PC-9 (cell line): ENCODE data around the gene HDX. TPM values are rescaled to one million over a fixed set of nuclear protein-coding genes. Genes with fewer than 3 reads are reported as not detected.
A peak's percentile ranks its signal among the peaks of the same experiment; 100 is the strongest.

Source experiments
- BruUV-seq: library from RNA; stranded (reverse); fragments of 400-500 nt; replicated peaks from 2 replicates; lab custom pipeline; 2021; lab: Mats Ljungman, UMichigan
- CTCF ChIA-PET: fragments of 300-600 bp; sonication (Branson Sonifier 250); formaldehyde crosslinking; loops from one replicate; lab custom pipeline; 2022; ENCODE audit warnings: antibody characterized with exemption; lab: Charles Lee
- POLR2A ChIA-PET: fragments of 300-600 bp; sonication (Branson Sonifier 250); formaldehyde crosslinking; loops from one replicate; lab custom pipeline; 2022; ENCODE audit warnings: antibody characterized with exemption; ENCODE audit not compliant: unreplicated experiment; lab: Charles Lee
- DNase-seq, 2 experiments: peaks; one replicate each; pipeline versions ENCODE4 v3.0.0 to v3.0.0-alpha.2; 2015 to 2022; ENCODE audit warnings: mixed read lengths in 1 of 2
- H2AFZ ChIP-seq: fragments of 200-600 bp; sonication (generic); 2 replicates; pipeline ENCODE4 v1.8.1; 2017; ENCODE audit warnings: antibody characterized with exemption
- H3F3A ChIP-seq: fragments of 200-600 bp; sonication (generic); 2 replicates; pipeline ENCODE4 v1.8.1; 2017; ENCODE audit warnings: antibody characterized with exemption, mild to moderate bottlenecking, low read depth; ENCODE audit not compliant: insufficient read depth
- H3K27ac ChIP-seq: fragments of 200-600 bp; sonication (generic); 2 replicates; pipeline ENCODE4 v1.6.1; 2016; ENCODE audit warnings: mixed run types
- H3K27me3 ChIP-seq: fragments of 200-600 bp; sonication (generic); 2 replicates; pipeline ENCODE4 v1.6.1; 2016; ENCODE audit warnings: low read depth, mixed run types; ENCODE audit not compliant: insufficient read depth
- H3K36me3 ChIP-seq: fragments of 200-600 bp; sonication (generic); 2 replicates; pipeline ENCODE4 v1.6.1; 2016; ENCODE audit warnings: low read depth, mixed run types
- H3K4me1 ChIP-seq: fragments of 200-600 bp; sonication (generic); replicated peaks from 2 replicates; pipeline ENCODE4 v1.6.1; 2016; ENCODE audit warnings: mixed run types; ENCODE audit not compliant: insufficient read depth
- H3K4me2 ChIP-seq: fragments of 200-600 bp; sonication (generic); 2 replicates; pipeline ENCODE4 v1.6.1; 2017; ENCODE audit warnings: mixed run types
- H3K4me3 ChIP-seq: fragments of 200-600 bp; sonication (generic); 2 replicates; pipeline ENCODE4 v1.6.1; 2016; ENCODE audit warnings: mixed run types
- H3K79me2 ChIP-seq: fragments of 200-600 bp; sonication (generic); 2 replicates; pipeline ENCODE4 v1.6.1; 2017; ENCODE audit warnings: low read depth, mixed run types
- H3K9me2 ChIP-seq: fragments of 200-600 bp; sonication (generic); 2 replicates; pipeline ENCODE4 v1.8.1; 2017; ENCODE audit warnings: mild to moderate bottlenecking; ENCODE audit not compliant: insufficient read depth
- H3K9me3 ChIP-seq: fragments of 200-600 bp; sonication (generic); 2 replicates; pipeline ENCODE4 v1.8.1; 2016; ENCODE audit warnings: low read depth; ENCODE audit not compliant: insufficient read depth
- H4K20me1 ChIP-seq: fragments of 200-600 bp; sonication (generic); 2 replicates; pipeline ENCODE4 v1.8.1; 2017; ENCODE audit not compliant: insufficient read depth
- EZH2 ChIP-seq: fragments of 200-600 bp; sonication (generic); IDR thresholded peaks from 2 replicates; pipeline ENCODE4 v1.8.0; 2017; ENCODE audit warnings: antibody characterized with exemption, low read depth
- intact Hi-C: fragments of 100-400 bp; cut with micrococcal nuclease; formaldehyde crosslinking; loops from one replicate; pipeline ENCODE4 v1.10.0; 2022; ENCODE audit not compliant: unreplicated experiment
- total RNA-seq: library from RNA; stranded (reverse); gene quantifications from 2 replicates; pipeline ENCODE4 v1.2.3, GENCODE V29; 2021
- TF ChIP-seq, protein P1 (sequence below): fragments of 200-600 bp; sonication (generic); conservative IDR thresholded peaks from 2 replicates; pipeline ENCODE4 v1.6.1; 2017; ENCODE audit warnings: mixed run types, antibody characterized with exemption, mild to moderate bottlenecking, moderate library complexity

Gene HDX
- total RNA-seq, 1 experiment from 2014 or later: 1.1 TPM

DNA sequence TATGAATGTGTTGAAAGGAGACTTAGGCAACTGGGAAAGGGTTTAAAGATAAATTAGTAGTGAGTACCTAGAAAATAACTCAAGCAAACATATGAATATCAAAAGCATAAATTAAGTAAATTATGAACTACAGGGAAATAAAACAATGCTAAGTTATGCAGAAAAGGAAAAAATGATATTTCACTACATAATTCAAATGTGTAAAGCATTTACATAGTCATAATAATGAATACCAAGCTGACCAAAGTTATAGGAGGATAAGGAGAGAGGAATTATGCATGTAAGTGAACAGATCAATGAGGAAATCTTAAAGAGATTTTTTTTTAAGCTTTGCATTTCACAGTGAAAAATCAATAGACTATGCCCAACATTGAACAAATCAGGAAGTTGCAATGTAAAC, 145.0 kb downstream of the HDX start:
- Histone ChIP-seq H2AFZ (no peak overlapping the region), H3F3A (no peaks in the 10 kb centered on the region), H3K4me2 (no peak overlapping the region), H3K27me3 (no peaks in the 10 kb centered on the region), H3K9me3 (no peaks in the 10 kb centered on the region), H3K79me2 (no peaks in the 10 kb centered on the region), H4K20me1 (no peaks in the 10 kb centered on the region), H3K4me3 (no peak overlapping the region), H3K4me1 (no peaks in the 10 kb centered on the region), H3K36me3 (no peaks in the 10 kb centered on the region), H3K27ac (no peak overlapping the region), H3K9me2 (no peaks in the 10 kb centered on the region)
- no TSS peak for BruUV-seq
- POLR2A ChIA-PET: no interaction called here
- intact Hi-C loops: no loop called here
- CTCF ChIA-PET: no interaction called here
- no peak for DNase-seq
- TF ChIP-seq, protein P1, sequence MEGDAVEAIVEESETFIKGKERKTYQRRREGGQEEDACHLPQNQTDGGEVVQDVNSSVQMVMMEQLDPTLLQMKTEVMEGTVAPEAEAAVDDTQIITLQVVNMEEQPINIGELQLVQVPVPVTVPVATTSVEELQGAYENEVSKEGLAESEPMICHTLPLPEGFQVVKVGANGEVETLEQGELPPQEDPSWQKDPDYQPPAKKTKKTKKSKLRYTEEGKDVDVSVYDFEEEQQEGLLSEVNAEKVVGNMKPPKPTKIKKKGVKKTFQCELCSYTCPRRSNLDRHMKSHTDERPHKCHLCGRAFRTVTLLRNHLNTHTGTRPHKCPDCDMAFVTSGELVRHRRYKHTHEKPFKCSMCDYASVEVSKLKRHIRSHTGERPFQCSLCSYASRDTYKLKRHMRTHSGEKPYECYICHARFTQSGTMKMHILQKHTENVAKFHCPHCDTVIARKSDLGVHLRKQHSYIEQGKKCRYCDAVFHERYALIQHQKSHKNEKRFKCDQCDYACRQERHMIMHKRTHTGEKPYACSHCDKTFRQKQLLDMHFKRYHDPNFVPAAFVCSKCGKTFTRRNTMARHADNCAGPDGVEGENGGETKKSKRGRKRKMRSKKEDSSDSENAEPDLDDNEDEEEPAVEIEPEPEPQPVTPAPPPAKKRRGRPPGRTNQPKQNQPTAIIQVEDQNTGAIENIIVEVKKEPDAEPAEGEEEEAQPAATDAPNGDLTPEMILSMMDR: no peak
- no peak for TF ChIP-seq EZH2

DNA sequence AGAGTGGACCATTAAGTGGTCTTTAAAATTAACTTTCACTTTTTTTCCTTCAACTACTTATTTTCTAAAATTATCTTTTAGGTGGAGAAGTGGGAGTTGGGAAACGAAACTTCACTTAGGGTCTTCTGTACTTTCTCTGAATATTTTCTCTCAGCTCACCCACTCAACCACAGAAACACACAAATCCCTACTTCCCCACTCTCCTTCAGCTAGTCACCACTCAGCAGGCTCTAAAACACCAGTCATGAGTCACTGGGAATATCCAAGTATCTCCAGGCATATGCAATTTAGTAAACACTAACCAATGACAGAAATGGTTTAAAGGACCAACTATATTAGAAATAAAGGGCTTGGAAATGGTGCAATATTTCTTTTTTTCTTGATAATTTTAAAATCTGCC, 161.3 kb downstream of the HDX start:
- Histone ChIP-seq H3K9me3 (no peaks in the 10 kb centered on the region), H3K4me3 (no peak overlapping the region), H3F3A (no peaks in the 10 kb centered on the region), H3K27me3 (no peaks in the 10 kb centered on the region), H3K36me3 (no peaks in the 10 kb centered on the region), H3K27ac (no peak overlapping the region), H3K4me2 (no peak overlapping the region), H2AFZ (no peak overlapping the region), H3K4me1 (no peaks in the 10 kb centered on the region), H3K79me2 (no peaks in the 10 kb centered on the region), H3K9me2 (no peaks in the 10 kb centered on the region), H4K20me1 (no peaks in the 10 kb centered on the region)
- DNase-seq: no peak
- CTCF ChIA-PET: no interaction called here
- POLR2A ChIA-PET: no interaction called here
- BruUV-seq: no TSS peak
- intact Hi-C loops: no loop called here
- TF ChIP-seq EZH2: no peak
- TF ChIP-seq, protein P1: no peak

DNA sequence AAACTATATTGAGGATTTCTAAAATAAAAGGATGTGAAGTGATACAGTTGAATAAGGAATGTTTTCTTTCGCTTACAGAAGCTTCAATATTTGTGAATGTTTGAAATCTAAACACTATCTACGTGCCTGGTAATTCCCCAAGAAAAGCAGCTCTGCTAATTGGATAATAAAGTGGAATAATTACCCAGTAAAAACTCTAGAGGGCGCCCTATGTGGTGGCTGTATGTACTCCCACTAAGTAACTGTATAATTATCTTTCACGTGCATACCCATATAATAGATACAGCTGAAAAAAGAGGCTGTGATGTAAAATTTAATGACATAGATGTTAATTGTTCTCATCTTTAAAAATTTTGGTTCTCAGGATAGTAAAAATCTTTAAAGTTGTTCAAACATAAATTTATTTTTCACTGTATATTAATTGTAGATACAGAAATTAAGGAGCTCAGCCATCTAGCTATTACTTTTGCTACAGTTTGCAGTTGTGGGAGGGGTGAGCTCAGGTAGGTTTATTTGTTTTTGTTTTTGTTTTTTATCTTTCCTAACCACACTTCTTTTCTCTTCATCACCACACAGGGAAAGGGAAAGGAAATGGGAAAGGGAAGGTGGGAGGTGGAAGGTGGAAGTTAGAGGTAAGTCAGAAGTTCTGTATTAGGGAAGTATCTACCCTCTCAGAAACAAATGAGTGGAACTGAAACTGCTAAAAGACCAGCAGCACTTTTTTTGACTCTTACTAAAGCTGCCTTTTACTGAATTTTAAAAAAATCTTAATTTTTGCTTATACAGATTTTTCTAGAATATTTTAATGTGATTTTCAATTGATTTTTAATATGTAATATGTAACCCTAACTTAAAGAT, 162.5 kb downstream of the HDX start:
- Histone ChIP-seq H3K27ac (no peak overlapping the region), H3K4me3 (no peak overlapping the region), H2AFZ (no peak overlapping the region), H3K4me1 (no peaks in the 10 kb centered on the region), H3K27me3 (no peaks in the 10 kb centered on the region), H3F3A (no peaks in the 10 kb centered on the region), H3K79me2 (no peaks in the 10 kb centered on the region), H3K4me2 (no peak overlapping the region), H3K9me2 (no peaks in the 10 kb centered on the region), H4K20me1 (no peaks in the 10 kb centered on the region), H3K9me3 (no peaks in the 10 kb centered on the region), H3K36me3 (no peaks in the 10 kb centered on the region)
- DNase-seq: no peak
- intact Hi-C loops: no loop called here
- TF ChIP-seq, protein P1: peak; percentile 75
- TF ChIP-seq EZH2: no peak
- BruUV-seq: no TSS peak
- ChIA-PET CTCF (no interaction called here), POLR2A (no interaction called here)
